NCI-H82 treated with DMSO at 0.1 percent for 48 hours (cell line): ENCODE data around the gene RAPGEF2.

Experiments used
- DNase-seq: peaks from one replicate; lab custom pipeline; 2025; ENCODE audit not compliant: unreplicated experiment; lab: John Stamatoyannopoulos, UW

RAPGEF2 gene

GRCh38 chr4:159134429-159134828, 31.6 kb downstream of the RAPGEF2 start:
- DNase-seq: no peak

- DNase-seq: no peak
Measured at GRCh38 chr4:159137176-159137575, 34.3 kb downstream of the RAPGEF2 start.

- no peak for DNase-seq
Measured at GRCh38 chr4:159138436-159138835, 35.6 kb downstream of the RAPGEF2 start.

GRCh38 chr4:159141193-159141592, 38.3 kb downstream of the RAPGEF2 start:
- DNase-seq: no peak

GRCh38 chr4:159142241-159142640, 39.4 kb downstream of the RAPGEF2 start:
- DNase-seq: no peak

GRCh38 chr4:159142681-159143384, 40.0 kb downstream of the RAPGEF2 start:
- no peak for DNase-seq

GRCh38 chr4:159143687-159144086, 40.8 kb downstream of the RAPGEF2 start:
- DNase-seq: no peak

- DNase-seq: no peak
Measured at GRCh38 chr4:159144112-159144694, 41.3 kb downstream of the RAPGEF2 start.

- no peak for DNase-seq
Measured at GRCh38 chr4:159145318-159145991, 42.6 kb downstream of the RAPGEF2 start.

- no peak for DNase-seq
Measured at GRCh38 chr4:159145992-159146330, 43.1 kb downstream of the RAPGEF2 start.

- DNase-seq: no peak
Measured at GRCh38 chr4:159146488-159146887, 43.6 kb downstream of the RAPGEF2 start.

GRCh38 chr4:159148441-159148840, 45.6 kb downstream of the RAPGEF2 start:
- DNase-seq: no peak

- DNase-seq: no peak
Measured at GRCh38 chr4:159149666-159150065, 46.8 kb downstream of the RAPGEF2 start.

- DNase-seq: no peak
Measured at GRCh38 chr4:159150396-159150795, 47.5 kb downstream of the RAPGEF2 start.

- DNase-seq: no peak
Measured at GRCh38 chr4:159150821-159151390, 48.0 kb downstream of the RAPGEF2 start.

- no peak for DNase-seq
Measured at GRCh38 chr4:159151689-159152088, 48.8 kb downstream of the RAPGEF2 start.

- DNase-seq: no peak
Measured at GRCh38 chr4:159152181-159152580, 49.3 kb downstream of the RAPGEF2 start.

- DNase-seq: no peak
Measured at GRCh38 chr4:159153669-159154068, 50.8 kb downstream of the RAPGEF2 start.

- DNase-seq: no peak
Measured at GRCh38 chr4:159155119-159155518, 52.2 kb downstream of the RAPGEF2 start.

- DNase-seq: no peak
Measured at GRCh38 chr4:159158083-159158617, 55.3 kb downstream of the RAPGEF2 start.

- no peak for DNase-seq
Measured at GRCh38 chr4:159158985-159159384, 56.1 kb downstream of the RAPGEF2 start.

GRCh38 chr4:159159611-159160010, 56.7 kb downstream of the RAPGEF2 start:
- no peak for DNase-seq
